GM06990 (cell line): Measurements from ENCODE around the gene C1orf146.

Experiments used
- DNase-seq: peaks from one replicate; pipeline ENCODE4 v3.0.0-alpha.2; 2011; ENCODE audit not compliant: insufficient read length; ENCODE audit errors: extremely low read depth
- H3K27me3 ChIP-seq: replicated peaks from 2 replicates; pipeline ENCODE4 v1.6.0; 2011; ENCODE audit warnings: low read length; ENCODE audit not compliant: control insufficient read depth, insufficient read depth
- H3K36me3 ChIP-seq: 2 replicates; pipeline ENCODE4 v1.5.1; 2011; ENCODE audit warnings: low read length; ENCODE audit not compliant: control insufficient read depth, insufficient read depth
- H3K4me3 ChIP-seq: replicated peaks from 2 replicates; pipeline ENCODE4 v1.5.1; 2011; ENCODE audit warnings: low read depth, mild to moderate bottlenecking, control low read depth, low read length
- CTCF ChIP-seq: IDR thresholded peaks from 2 replicates; pipeline ENCODE4 v1.5.1; 2011; ENCODE audit warnings: low read length, control low read depth, mild to moderate bottlenecking, inconsistent platforms; ENCODE audit not compliant: insufficient read depth, poor library complexity, severe bottlenecking

C1orf146 gene

GRCh38 chr1:92203105-92203504 is 14.6 kb upstream of the C1orf146 start:
- no peak overlapping the region for H3K4me3 ChIP-seq
- no peaks in the 10 kb centered on the region for H3K27me3 ChIP-seq
- TF ChIP-seq CTCF, result no peak
- DNase-seq, result no peak
- H3K36me3 ChIP-seq, result no peaks in the 10 kb centered on the region

- Histone ChIP-seq H3K36me3 (no peaks in the 10 kb centered on the region), H3K27me3 (no peaks in the 10 kb centered on the region; the same call in 1 of the 2 replicates), H3K4me3 (no peak overlapping the region)
- no peak for TF ChIP-seq CTCF
- no peak for DNase-seq
Observed at GRCh38 chr1:92210701-92211100, 7.0 kb upstream of the C1orf146 start.

- Histone ChIP-seq H3K4me3 (no peak overlapping the region), H3K36me3 (no peaks in the 10 kb centered on the region), H3K27me3 (no peaks in the 10 kb centered on the region; the same call in 1 of the 2 replicates)
- no peak for DNase-seq
- TF ChIP-seq CTCF, result no peak
Observed at GRCh38 chr1:92211166-92211565, 6.5 kb upstream of the C1orf146 start.

GRCh38 chr1:92218559-92218958 is 844 bp downstream of the C1orf146 start:
- no peak for DNase-seq
- no peak for TF ChIP-seq CTCF
- Histone ChIP-seq H3K36me3 (no peaks in the 10 kb centered on the region), H3K27me3 (no peaks in the 10 kb centered on the region), H3K4me3 (no peak overlapping the region)

- H3K4me3 ChIP-seq, result no peak overlapping the region
- H3K36me3 ChIP-seq, result no peaks in the 10 kb centered on the region
- no peak for TF ChIP-seq CTCF
- H3K27me3 ChIP-seq, result no peaks in the 10 kb centered on the region
- DNase-seq, result no peak
Observed at GRCh38 chr1:92219028-92219427, 1.3 kb downstream of the C1orf146 start.

- DNase-seq, result no peak
- no peaks in the 10 kb centered on the region for H3K27me3 ChIP-seq
- no peaks in the 10 kb centered on the region for H3K36me3 ChIP-seq
- TF ChIP-seq CTCF, result no peak
- no peak overlapping the region for H3K4me3 ChIP-seq
Observed at GRCh38 chr1:92228401-92228800, 10.7 kb downstream of the C1orf146 start.
